ENCODE data around the gene SYVN1.
A peak's percentile ranks its signal among the peaks of the same experiment; 100 is the strongest.
"Not testable (repeated sequence)": the region's sequence is repeated elsewhere in the genome, so short reads cannot be mapped to it uniquely, and the experiment has no call there.

The SYVN1 gene

GRCh38 chr11:65151331-65151899 lies 17.1 kb upstream of the SYVN1 start:
- no peak for DNase-seq (ENCODE audit: low spot score)

DNA sequence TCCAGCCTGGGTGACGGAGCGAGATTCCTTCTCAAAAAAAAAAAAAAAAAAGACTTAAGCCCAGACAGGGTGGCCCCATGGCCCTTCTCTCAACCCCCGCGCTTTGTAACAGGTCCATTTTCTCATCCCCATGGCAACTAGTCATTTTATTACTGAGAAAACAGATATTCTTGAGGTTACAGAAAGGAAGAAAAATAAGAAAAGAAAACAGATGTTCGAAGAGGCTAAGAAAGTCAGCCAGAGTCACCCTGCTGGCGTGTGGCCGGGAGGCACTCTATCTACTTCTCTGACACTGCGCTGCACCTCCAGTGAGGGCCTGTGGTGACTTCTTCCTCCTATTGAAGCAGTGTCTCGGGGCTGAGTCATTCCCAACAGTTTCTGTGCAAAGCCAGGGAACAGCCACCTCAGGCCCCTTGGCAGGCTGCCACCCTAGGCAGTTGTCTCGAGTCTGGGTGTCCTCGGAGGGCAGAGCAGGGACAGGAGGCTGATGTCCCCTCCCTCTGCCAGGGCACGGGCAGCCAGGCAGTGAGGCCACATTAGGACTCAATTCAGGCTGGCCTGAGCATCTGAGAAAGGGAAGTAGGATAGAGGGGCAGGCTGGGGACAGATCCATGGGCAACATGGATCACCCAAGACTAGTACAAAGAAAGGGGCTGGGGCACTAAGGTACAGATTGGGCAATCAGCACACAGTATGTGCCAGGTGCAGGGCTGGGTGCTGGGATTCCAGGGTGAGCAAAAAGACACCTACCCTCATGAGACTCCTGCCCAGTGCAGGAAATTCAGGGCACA lies 16.4 kb upstream of the SYVN1 start:
- peak; percentile 93 for DNase-seq (ENCODE audit: low spot score)

DNA sequence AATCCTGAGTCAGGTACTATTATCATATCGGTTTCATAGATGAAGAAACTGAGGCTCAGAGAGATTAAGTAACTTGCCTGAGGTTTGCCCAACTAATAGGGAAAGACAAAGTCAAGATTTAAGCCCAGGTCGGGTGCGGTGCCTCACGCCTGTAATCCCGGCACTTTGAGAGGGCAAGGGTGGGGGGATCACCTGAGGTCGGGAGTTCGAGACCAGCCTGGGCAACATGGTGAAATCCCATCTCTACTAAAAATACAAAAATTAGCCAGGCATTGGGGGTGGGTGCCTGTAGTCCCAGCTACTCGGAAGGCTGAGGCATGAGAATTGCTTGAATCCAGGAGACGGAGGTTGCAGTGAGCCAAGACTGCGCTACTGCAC lies 15.8 kb upstream of the SYVN1 start:
- not testable (repeated sequence) for DNase-seq (ENCODE audit: low spot score)

DNA sequence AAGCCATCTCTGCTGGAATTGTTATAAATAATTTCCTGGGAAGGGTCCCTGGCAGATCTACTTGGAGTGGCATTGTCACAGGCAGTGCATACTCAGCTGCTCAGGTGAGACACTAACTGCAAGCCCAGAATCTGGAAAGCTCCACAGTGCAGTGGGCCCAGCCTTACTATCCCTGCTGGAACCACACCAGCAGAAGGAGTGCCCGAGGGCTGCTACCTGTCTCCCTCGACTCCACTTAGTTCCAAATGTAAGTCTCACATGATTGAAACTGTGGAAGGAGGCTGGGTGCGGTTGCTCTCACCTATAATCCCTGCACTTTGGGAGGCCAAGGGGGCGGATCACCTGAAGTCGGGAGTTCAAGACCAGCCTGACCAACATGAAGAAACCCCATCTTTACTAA lies 14.3 kb upstream of the SYVN1 start:
- no peak for DNase-seq (ENCODE audit: low spot score)

- DNase-seq (ENCODE audit: low spot score): no peak
Observed at GRCh38 chr11:65147352-65148075, 13.2 kb upstream of the SYVN1 start.

DNA sequence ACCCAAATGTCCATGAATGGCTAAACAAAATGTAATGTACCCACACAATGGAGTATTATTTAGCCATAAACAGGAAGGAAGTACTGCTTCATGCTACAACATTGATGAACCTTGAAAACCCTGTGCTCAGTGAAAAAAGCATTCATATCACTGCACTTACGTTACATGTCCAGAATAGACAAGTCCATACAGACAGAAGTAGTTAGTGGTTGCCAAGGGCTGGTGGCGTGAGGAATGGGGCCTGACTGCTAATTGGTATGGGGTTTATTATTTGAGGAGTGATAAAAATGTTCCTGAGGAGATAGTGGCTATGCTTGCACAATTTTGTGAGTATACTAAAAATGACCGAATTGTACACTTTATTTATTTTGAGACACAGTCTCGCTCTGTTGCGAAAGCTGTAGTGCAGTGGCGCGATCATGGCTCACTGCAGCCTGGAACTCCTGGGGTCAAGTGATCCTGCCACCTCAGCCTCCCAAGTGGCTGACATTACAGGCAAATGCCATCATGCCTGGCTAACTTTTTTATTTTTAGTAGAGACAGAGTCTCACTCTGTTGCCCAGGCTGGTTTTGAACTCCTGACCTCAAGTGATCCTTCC lies 7.7 kb upstream of the SYVN1 start:
- no peak for DNase-seq (ENCODE audit: low spot score)

- DNase-seq (ENCODE audit: low spot score): no peak
Observed at GRCh38 chr11:65136515-65137096, 2.3 kb upstream of the SYVN1 start.

GRCh38 chr11:65135633-65136145 lies 1.4 kb upstream of the SYVN1 start:
- no peak for DNase-seq (ENCODE audit: low spot score)

DNA sequence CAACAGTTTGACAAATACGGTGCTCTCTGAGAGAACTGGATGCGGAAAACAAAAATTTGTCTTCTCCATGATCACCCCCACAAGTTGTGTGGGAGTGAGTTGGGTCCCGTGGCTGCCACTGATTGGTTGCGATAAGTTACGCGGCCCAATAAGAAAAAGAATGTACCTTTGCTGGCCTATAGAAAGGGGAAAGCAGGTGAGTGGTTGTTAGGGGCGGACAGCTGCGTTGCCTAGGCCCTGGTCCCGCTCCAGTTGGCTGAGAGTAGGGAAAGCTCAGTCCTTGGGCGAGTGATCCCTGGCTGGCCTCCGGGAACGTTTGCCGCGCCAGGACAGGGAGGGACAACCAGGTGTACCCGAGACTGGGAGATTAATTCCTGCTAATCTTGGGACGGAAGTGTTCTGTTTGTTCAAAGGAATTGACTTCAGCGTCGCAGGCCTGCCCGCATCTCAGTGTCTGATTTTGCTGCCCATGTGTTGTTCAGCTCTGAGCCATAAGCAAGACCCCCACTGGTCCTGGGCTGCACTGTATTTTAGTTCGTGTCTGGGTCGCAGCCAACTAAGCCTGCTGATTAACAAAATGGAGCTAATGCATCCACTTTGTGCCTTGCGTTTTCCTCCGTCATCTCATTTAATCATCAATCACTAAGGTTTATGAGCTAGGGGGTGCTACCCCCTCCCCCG lies 773 bp upstream of the SYVN1 start:
- peak; percentile 94 for DNase-seq (ENCODE audit: low spot score)

GRCh38 chr11:65133724-65134123 lies 595 bp downstream of the SYVN1 start:
- DNase-seq (ENCODE audit: low spot score): no peak

GRCh38 chr11:65132988-65133700 lies 1.2 kb downstream of the SYVN1 start:
- DNase-seq (ENCODE audit: low spot score): no peak

DNA sequence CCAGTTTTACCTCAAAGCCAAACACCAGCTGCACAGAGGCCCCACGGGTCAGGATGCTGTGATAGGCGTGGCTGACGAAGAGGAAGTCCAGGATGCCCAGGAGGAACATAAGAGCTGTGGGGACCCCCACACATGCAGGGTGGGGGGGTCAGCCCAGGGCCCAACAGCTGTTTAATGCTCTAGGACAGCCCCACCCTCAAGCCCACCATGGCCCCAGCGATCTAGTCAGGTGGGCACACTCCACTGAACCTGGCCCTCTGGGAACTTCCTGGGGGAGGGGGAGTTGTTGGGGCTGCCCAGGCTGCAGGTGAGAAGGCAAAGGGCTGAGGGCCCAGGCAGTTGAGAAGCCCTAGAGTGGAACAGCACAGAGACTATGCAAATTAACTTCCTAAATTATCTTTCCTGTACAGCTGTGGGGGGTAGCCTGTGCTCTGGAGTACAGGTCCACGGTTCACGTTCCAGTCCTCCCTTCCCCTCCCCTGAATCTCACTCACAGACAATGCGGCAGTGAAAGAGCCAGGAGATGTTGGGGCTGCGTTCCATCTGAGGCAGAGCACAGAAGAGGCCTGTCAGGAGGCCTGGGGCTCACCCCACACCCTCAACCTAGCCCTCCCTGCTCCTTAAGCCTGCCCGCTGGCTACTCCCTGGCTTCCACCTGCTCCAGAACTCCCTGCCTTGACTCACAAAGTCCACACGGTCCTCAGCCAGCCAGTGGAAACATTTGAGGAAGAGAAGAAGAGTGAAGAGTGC lies 1.9 kb downstream of the SYVN1 start:
- DNase-seq (ENCODE audit: low spot score): no peak

DNA sequence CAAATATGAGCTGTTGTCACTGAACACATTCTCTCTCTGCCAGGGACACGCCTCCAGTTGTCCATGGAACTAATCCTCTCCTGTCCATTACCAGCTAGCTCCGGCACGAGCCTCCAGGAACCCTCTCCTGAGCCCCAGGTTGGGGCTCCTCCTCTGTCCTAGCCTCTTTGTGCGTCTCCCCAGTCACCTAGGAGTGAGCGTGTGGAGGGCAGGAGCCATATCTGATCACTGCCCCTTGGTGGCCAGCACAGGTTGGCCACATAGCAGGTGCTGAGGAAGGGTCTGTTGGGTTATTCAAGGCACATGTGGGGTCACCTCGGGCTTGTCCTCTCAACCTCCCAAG lies 2.5 kb downstream of the SYVN1 start:
- no peak for DNase-seq (ENCODE audit: low spot score)

DNA sequence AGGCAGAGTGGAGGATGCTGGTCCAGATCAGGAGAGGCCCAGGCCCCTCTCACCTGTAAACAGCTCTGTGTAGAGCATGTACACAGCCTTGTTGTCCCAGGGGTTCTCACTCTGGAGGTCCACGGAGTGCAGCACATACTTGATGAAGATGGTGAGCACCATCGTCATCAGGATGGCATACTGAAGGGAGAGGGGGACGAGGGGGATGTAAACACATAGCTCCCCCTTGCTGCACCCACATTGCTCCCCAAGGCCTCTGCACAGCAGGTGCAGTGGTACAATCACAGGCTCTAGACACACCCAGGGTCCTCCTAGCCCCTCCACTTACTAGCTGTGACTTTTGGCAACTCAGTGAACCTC lies 2.9 kb downstream of the SYVN1 start:
- no peak for DNase-seq (ENCODE audit: low spot score)

DNA sequence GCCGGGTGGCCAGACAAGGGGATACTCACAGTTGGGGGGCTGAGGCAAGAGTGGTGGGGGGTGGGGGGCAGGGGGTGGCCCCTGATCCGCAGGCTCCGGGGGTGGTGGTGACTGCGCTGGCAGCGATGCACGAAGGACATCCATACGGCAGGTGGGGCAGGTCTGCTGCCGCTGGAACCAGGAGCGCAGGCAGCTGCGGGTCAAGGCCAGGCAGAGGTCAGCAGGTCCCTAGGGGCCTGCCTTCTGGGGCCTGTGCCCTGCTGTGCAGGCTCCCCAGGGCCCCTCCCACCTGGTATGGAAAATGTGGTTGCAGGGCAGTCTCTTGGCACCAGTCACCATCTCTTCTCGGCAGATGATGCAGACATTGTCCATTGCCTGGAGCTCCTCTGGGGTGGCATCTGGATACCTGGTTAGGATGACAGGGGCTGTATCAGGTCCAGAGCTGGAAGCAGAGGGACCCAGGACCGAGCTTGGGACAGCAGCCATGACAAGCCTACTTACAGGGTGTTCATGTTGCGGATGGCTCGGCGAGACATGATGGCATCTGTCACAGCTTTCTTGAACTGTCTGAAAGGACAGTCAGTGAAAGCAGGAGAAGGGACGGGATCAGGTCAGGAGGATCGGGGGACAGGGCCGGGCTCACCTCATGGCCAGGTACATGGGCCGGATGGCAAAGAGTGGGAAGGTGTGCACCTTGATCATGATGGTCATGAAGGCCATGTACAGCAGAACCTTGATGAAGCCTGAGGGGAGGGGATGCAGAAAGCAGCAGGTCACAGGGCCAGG lies 3.5 kb downstream of the SYVN1 start:
- DNase-seq (ENCODE audit: low spot score): no peak

DNA sequence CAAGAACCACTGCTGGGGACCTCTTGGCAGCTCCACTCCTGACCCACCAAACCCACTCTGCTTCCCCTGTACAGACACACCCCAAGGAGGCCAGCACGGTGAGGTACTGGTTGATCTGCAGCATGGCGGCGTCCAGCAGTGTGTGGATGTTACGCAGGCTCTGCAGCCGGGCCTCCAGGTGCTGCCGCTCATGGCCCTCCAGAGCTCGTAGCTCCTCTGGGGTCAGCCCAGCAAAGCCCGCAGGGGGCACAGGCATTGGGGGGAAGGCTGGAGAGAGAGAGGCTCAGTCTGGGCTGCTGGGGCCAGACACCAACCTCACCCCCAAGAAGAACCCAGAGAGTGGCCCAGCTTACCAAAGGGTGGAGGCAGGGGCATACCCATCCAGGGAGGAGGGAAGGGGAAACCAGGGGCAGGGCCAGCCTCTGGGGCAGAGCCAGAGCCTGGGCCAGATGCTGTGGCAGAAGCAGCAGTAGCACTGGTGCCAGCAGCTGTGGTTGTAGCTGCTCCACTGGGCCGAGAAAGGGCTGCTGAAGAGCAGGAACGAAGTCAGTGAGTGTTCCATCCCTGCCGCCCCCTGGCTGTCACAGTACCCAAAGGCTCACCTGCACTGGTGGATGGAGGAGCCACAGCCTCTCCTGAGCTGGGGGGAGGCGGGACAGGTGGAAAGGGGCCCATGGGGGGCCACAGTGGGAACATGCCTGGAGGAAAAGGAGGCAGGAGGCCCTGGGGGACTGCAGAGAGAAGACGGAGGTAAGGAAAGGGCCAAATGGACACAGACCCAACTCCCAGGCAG lies 4.5 kb downstream of the SYVN1 start:
- DNase-seq (ENCODE audit: low spot score): no peak

- DNase-seq (ENCODE audit: low spot score): no peak
Observed at GRCh38 chr11:65128182-65129145, 5.9 kb downstream of the SYVN1 start.

All from AG20443 (cell line).